Fibroblast of upper back skin (primary cell): ENCODE data around the gene CRYBA4.
A peak's percentile ranks its signal among the peaks of the same experiment; 100 is the strongest.

Experiments
- DNase-seq: peaks from one replicate; pipeline ENCODE4 v3.0.0-alpha.2; 2013

The CRYBA4 gene

GRCh38 chr22:26629988-26630761 is 8.4 kb downstream of the CRYBA4 start:
- no peak for DNase-seq

- no peak for DNase-seq
Observed at GRCh38 chr22:26631282-26631681, 9.5 kb downstream of the CRYBA4 start.

GRCh38 chr22:26632422-26633155 is 10.8 kb downstream of the CRYBA4 start:
- no peak for DNase-seq

GRCh38 chr22:26634189-26634588 is 12.4 kb downstream of the CRYBA4 start:
- no peak for DNase-seq

GRCh38 chr22:26635117-26635516 is 13.4 kb downstream of the CRYBA4 start:
- DNase-seq = no peak

GRCh38 chr22:26636296-26636695 is 14.5 kb downstream of the CRYBA4 start:
- DNase-seq = no peak

- DNase-seq = peak; percentile 28
Observed at GRCh38 chr22:26642465-26643417, 21.0 kb downstream of the CRYBA4 start.

- no peak for DNase-seq
Observed at GRCh38 chr22:26643418-26644100, 21.8 kb downstream of the CRYBA4 start.

- peak; percentile 58 for DNase-seq
Observed at GRCh38 chr22:26646158-26646557, 24.4 kb downstream of the CRYBA4 start.

GRCh38 chr22:26648011-26648497 is 26.3 kb downstream of the CRYBA4 start:
- no peak for DNase-seq

- DNase-seq = no peak
Observed at GRCh38 chr22:26648528-26649388, 27.0 kb downstream of the CRYBA4 start.

- DNase-seq = no peak
Observed at GRCh38 chr22:26650722-26651421, 29.1 kb downstream of the CRYBA4 start.

- no peak for DNase-seq
Observed at GRCh38 chr22:26651815-26652214, 30.1 kb downstream of the CRYBA4 start.

- no peak for DNase-seq
Observed at GRCh38 chr22:26656891-26657851, 35.4 kb downstream of the CRYBA4 start, which contains the start of gene MIAT. MIAT (plus strand) TSS chr22:26657588.

- no peak for DNase-seq
Observed at GRCh38 chr22:26658161-26658560, 36.4 kb downstream of the CRYBA4 start.

GRCh38 chr22:26658671-26659478 is 37.1 kb downstream of the CRYBA4 start:
- DNase-seq = peak; percentile 92

GRCh38 chr22:26660356-26660755 is 38.6 kb downstream of the CRYBA4 start:
- no peak for DNase-seq

GRCh38 chr22:26660961-26661578 is 39.3 kb downstream of the CRYBA4 start:
- no peak for DNase-seq
